Neural cell (in vitro differentiated cells): ENCODE data around the gene FBXO11.

Source experiments
- EP300 ChIP-seq: fragments of 450-650 bp; conservative IDR thresholded peaks from 2 replicates; pipeline ENCODE4 v1.6.1; 2014; ENCODE audit warnings: antibody characterized with exemption, mild to moderate bottlenecking, moderate library complexity; ENCODE audit not compliant: poor library complexity, severe bottlenecking
- EZH2 ChIP-seq: fragments of 200-600, 300-800 bp; shearing (Covaris generic), sonication (generic); IDR thresholded peaks from 2 replicates; pipeline ENCODE4 v1.6.1; 2014; ENCODE audit warnings: antibody characterized with exemption, low read length, borderline replicate concordance, mild to moderate bottlenecking; ENCODE audit not compliant: insufficient read depth, poor library complexity, severe bottlenecking
- RAD21 ChIP-seq: fragments of 450-650 bp; conservative IDR thresholded peaks from 2 replicates; pipeline ENCODE4 v1.6.1; 2014; ENCODE audit warnings: antibody characterized with exemption, mild to moderate bottlenecking, moderate library complexity
- TF ChIP-seq, protein P1 (sequence below): IDR thresholded peaks from 2 replicates; pipeline ENCODE4 v1.6.1; 2012; ENCODE audit warnings: borderline replicate concordance
- TF ChIP-seq, protein P2 (sequence below): fragments of 450-650 bp; IDR thresholded peaks from 2 replicates; pipeline ENCODE4 v1.5.1; 2014; ENCODE audit warnings: antibody characterized with exemption, mild to moderate bottlenecking, moderate library complexity; ENCODE audit not compliant: poor library complexity, severe bottlenecking

DNA sequence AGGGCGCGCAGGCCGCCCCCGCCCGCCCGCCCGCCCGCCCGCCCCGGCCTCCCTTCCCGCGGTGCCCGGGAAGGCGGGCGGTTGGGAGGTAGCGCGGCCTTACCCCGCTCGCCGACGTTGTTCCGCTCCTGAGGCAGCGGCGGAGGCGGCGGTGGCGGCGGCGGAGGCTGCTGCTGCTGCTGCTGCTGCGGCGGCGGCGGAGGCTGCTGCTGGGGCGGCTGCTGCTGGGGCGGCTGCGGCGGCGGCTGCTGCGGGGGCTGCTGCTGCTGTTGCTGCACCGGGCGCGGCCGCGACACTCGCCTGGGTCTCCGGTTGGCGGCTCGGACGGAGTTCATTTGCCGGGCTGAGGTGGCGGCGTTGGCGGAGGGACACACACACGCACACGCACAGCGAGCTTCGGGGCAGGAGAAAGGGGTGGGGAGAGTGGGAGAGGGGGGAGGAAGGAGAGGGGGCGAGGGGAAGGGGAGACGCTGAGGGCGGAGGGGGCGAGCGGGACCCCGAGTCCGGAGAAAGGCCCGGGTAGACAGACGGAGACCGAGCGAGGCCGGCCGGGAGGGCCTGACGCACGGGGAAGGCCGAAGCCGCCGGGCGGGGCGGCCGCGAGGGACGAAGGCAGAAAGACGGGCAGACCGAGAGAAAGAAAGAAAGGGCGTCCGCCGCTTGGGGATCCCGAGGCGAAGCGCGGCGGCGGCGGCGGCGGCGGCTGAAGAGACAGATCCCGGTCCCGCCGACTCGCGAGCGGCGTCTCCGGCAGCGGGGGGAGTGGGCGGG, 727 bp downstream of the FBXO11 start:
- TF ChIP-seq, protein P1, sequence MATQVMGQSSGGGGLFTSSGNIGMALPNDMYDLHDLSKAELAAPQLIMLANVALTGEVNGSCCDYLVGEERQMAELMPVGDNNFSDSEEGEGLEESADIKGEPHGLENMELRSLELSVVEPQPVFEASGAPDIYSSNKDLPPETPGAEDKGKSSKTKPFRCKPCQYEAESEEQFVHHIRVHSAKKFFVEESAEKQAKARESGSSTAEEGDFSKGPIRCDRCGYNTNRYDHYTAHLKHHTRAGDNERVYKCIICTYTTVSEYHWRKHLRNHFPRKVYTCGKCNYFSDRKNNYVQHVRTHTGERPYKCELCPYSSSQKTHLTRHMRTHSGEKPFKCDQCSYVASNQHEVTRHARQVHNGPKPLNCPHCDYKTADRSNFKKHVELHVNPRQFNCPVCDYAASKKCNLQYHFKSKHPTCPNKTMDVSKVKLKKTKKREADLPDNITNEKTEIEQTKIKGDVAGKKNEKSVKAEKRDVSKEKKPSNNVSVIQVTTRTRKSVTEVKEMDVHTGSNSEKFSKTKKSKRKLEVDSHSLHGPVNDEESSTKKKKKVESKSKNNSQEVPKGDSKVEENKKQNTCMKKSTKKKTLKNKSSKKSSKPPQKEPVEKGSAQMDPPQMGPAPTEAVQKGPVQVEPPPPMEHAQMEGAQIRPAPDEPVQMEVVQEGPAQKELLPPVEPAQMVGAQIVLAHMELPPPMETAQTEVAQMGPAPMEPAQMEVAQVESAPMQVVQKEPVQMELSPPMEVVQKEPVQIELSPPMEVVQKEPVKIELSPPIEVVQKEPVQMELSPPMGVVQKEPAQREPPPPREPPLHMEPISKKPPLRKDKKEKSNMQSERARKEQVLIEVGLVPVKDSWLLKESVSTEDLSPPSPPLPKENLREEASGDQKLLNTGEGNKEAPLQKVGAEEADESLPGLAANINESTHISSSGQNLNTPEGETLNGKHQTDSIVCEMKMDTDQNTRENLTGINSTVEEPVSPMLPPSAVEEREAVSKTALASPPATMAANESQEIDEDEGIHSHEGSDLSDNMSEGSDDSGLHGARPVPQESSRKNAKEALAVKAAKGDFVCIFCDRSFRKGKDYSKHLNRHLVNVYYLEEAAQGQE = peak; percentile 75
- no peak for TF ChIP-seq EZH2
- TF ChIP-seq, protein P2, sequence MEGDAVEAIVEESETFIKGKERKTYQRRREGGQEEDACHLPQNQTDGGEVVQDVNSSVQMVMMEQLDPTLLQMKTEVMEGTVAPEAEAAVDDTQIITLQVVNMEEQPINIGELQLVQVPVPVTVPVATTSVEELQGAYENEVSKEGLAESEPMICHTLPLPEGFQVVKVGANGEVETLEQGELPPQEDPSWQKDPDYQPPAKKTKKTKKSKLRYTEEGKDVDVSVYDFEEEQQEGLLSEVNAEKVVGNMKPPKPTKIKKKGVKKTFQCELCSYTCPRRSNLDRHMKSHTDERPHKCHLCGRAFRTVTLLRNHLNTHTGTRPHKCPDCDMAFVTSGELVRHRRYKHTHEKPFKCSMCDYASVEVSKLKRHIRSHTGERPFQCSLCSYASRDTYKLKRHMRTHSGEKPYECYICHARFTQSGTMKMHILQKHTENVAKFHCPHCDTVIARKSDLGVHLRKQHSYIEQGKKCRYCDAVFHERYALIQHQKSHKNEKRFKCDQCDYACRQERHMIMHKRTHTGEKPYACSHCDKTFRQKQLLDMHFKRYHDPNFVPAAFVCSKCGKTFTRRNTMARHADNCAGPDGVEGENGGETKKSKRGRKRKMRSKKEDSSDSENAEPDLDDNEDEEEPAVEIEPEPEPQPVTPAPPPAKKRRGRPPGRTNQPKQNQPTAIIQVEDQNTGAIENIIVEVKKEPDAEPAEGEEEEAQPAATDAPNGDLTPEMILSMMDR = no peak
- peak; percentile 4 for TF ChIP-seq RAD21
- TF ChIP-seq EP300 = no peak
